ENCODE data around the gene SCAANT1. TPM values are rescaled to one million over a fixed set of nuclear protein-coding genes. Genes with fewer than 3 reads are reported as not detected.
A peak's percentile ranks its signal among the peaks of the same experiment; 100 is the strongest.

SCAANT1 gene
- total and polyA plus RNA-seq, 2 donors (not counting 1 experiment from before 2014, with no cell fraction given), result 1.7 TPM; not detected in 1

DNA sequence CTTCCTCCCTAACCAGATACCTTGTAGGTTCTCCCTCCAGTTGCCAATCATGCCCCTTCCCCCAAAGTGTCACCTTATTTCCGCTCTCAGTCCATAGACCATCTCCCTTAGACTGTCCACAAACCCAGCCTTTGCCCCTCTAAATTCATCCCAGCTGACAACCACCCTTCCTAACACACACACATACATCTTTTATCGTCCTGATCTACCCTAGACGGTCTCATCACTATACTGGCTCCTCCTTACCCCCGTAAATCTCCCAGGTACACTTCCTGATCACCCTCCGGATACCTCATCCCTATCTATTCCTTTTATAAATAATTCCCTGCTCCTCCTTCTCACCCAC is 49.4 kb downstream of the SCAANT1 start:
- TF ChIP-seq EZH2 (IDR thresholded peaks at IDR 0.05; ENCODE audit: borderline replicate concordance, insufficient read depth, low read depth, low read length, poor library complexity, severe bottlenecking), result no peak
- TF ChIP-seq, protein P1, sequence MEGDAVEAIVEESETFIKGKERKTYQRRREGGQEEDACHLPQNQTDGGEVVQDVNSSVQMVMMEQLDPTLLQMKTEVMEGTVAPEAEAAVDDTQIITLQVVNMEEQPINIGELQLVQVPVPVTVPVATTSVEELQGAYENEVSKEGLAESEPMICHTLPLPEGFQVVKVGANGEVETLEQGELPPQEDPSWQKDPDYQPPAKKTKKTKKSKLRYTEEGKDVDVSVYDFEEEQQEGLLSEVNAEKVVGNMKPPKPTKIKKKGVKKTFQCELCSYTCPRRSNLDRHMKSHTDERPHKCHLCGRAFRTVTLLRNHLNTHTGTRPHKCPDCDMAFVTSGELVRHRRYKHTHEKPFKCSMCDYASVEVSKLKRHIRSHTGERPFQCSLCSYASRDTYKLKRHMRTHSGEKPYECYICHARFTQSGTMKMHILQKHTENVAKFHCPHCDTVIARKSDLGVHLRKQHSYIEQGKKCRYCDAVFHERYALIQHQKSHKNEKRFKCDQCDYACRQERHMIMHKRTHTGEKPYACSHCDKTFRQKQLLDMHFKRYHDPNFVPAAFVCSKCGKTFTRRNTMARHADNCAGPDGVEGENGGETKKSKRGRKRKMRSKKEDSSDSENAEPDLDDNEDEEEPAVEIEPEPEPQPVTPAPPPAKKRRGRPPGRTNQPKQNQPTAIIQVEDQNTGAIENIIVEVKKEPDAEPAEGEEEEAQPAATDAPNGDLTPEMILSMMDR (IDR thresholded peaks at IDR 0.05), result no peak
- Mint-ChIP-seq H3K9me3 (ENCODE audit: insufficient read depth) (no peaks in the 10 kb centered on the region), H3K4me3 (peak overlapping the region; percentile 95), H3K27me3 (no peaks in the 10 kb centered on the region), H3K4me1 (peaks cover 51% of the 10 kb centered on the region), H3K27ac (peak overlapping the region; percentile 97)
- CTCF ChIA-PET, result interaction anchor here (0.6 to 1.2 kb wide), 2 partner anchors 30 to 49 kb away, joined by 5 to 6 read pairs; partner anchors contain the start of gene SCAANT1
- Histone ChIP-seq H3K36me3 (replicated peaks in 1 of 2; ENCODE audit: control extremely low read depth in 1 of 2, control insufficient read depth in 1 of 2, extremely low read depth in 1 of 2, insufficient read depth in 2 of 2, low read length in 1 of 2) (peaks cover 0 to 6% of the 10 kb centered on the region in 2 experiments), H3K27ac (ENCODE audit: low read length in 2 of 2) (peak overlapping the region in 1 of 2 donors; percentile 85), H2AFZ (ENCODE audit: insufficient read depth, low read depth, low read length, poor library complexity, severe bottlenecking) (peak overlapping the region; percentile 95), H4K20me1 (ENCODE audit: control insufficient read depth, insufficient read depth, low read length, poor library complexity, severe bottlenecking) (no peaks in the 10 kb centered on the region), H3K27me3 (replicated peaks in 1 of 4; ENCODE audit: control extremely low read depth in 1 of 4, control insufficient read depth in 3 of 4, insufficient read depth in 4 of 4, low read length in 3 of 4) (no peaks in the 10 kb centered on the region), H3K9ac (ENCODE audit: low read length) (peak overlapping the region; percentile 95), H3K4me1 (ENCODE audit: control insufficient read depth in 2 of 2, insufficient read depth in 2 of 2, low read length in 2 of 2) (peaks cover 16 to 19% of the 10 kb centered on the region in 2 donors), H3K9me3 (ENCODE audit: control extremely low read depth in 1 of 3, control insufficient read depth in 2 of 3, insufficient read depth in 1 of 3, low read length in 2 of 3) (no peaks in the 10 kb centered on the region), H3K4me3 (ENCODE audit: control extremely low read depth in 1 of 5, extremely low read depth in 1 of 5, insufficient read depth in 1 of 5, low read depth in 2 of 5, low read length in 4 of 5) (peak overlapping the region; percentile 21 to 91 (median 84)), H3K4me2 (replicated peaks; ENCODE audit: low read depth, low read length, poor library complexity, severe bottlenecking) (peak overlapping the region; percentile 99), H3K79me2 (ENCODE audit: control insufficient read depth, insufficient read depth, low read length) (peaks cover 45% of the 10 kb centered on the region)
- no peak for ATAC-seq (ENCODE audit: low read depth)
- no peak for DNase-seq
- POLR2A ChIA-PET, result no interaction called here
- intact Hi-C loops (cut with micrococcal nuclease), result loop anchor here (2.0 kb wide), 1 partner anchor 160 kb away; the partner anchor contains the start of gene PSMD6
- whole genome bisulfite sequencing (ENCODE audit: insufficient coverage), result 22% methylated on average over 5 of the region's 5 CpGs

Small RNA genes within 50 kb of the gene (small RNA-seq; reads per million reads assigned to genes)
- not detected for gene SCAANT1 (ENCODE audit: insufficient read length, low read depth, low replicate concordance)

Other genes with a start within 250 kb of the SCAANT1 start
- gene C3orf49, start 93.1 kb downstream of the SCAANT1 start, total RNA-seq, result not detected in 2 replicates
- not detected in 2 replicates for gene C3orf49, start 93.1 kb downstream of the SCAANT1 start, polyA plus RNA-seq
- gene THOC7, start 48.6 kb downstream of the SCAANT1 start, total RNA-seq, result 30.5 and 31.5 TPM in 2 replicates
- 17.5 and 18.0 TPM in 2 replicates for gene THOC7, start 48.6 kb downstream of the SCAANT1 start, polyA plus RNA-seq
- 74.3 and 74.7 TPM in 2 replicates for gene ATXN7, start 48.5 kb downstream of the SCAANT1 start, total RNA-seq
- gene ATXN7, start 48.5 kb downstream of the SCAANT1 start, polyA plus RNA-seq, result 18.1 and 23.7 TPM in 2 replicates
- 63.4 and 64.7 TPM in 2 replicates for gene PSMD6, start 111.1 kb upstream of the SCAANT1 start, total RNA-seq
- 34.7 and 66.9 TPM in 2 replicates for gene PSMD6, start 111.1 kb upstream of the SCAANT1 start, polyA plus RNA-seq